Ascending aorta (tissue), 2 donors: ENCODE measurements around the gene URI1. TPM values are rescaled to one million over a fixed set of nuclear protein-coding genes. Genes with fewer than 3 reads are reported as not detected.

ENCODE experiments used
- DNase-seq, 2 donors: peaks; one replicate each; pipeline ENCODE4 v3.0.0-alpha.2; 2019; ENCODE audit warnings: low spot score in 2 of 2
- H3K27ac ChIP-seq, 2 donors: fragments of 200-600 bp; sonication (generic); one replicate each; pipeline ENCODE4 v1.5.1; 2016 to 2017; ENCODE audit warnings: mild to moderate bottlenecking in 1 of 2
- H3K27me3 ChIP-seq: fragments of 200-600 bp; sonication (generic); one replicate; pipeline ENCODE4 v1.5.1; 2017
- H3K36me3 ChIP-seq, 2 donors: fragments of 200-600 bp; sonication (generic); one replicate each; pipeline ENCODE4 v1.5.1; 2016
- H3K4me1 ChIP-seq, 2 donors: fragments of 200-600 bp; sonication (generic); one replicate each; pipeline ENCODE4 v1.5.1; 2016 to 2017; ENCODE audit warnings: mild to moderate bottlenecking in 1 of 2
- H3K4me3 ChIP-seq, 2 donors: fragments of 200-600 bp; sonication (generic); one replicate each; pipeline ENCODE4 v1.5.1; 2016 to 2017; ENCODE audit warnings: mild to moderate bottlenecking in 1 of 2
- H3K9me3 ChIP-seq, 2 donors: fragments of 200-600 bp; sonication (generic); one replicate each; pipeline ENCODE4 v1.5.1; 2016
- CTCF ChIP-seq, 3 experiments: fragments of 200-600 bp in 2 of 3; fragments of 450-650 bp in 1 of 3; sonication (generic) in 2 of 3; IDR thresholded peaks; one replicate each; pipeline ENCODE4 v1.5.1; 2016 to 2019; ENCODE audit warnings: antibody characterized with exemption in 3 of 3, mild to moderate bottlenecking in 1 of 3, moderate library complexity in 1 of 3
- intact Hi-C: fragments of 100-400 bp; cut with DNase I; formaldehyde crosslinking; loops from one replicate; pipeline ENCODE4 v1.15.1; 2023
- total RNA-seq: library from RNA; depleted of rRNA; stranded (reverse); fragments of >200 nt; gene quantifications from one replicate; pipeline ENCODE4 v1.1.0, GENCODE V29; 2016

Gene URI1, protein sequence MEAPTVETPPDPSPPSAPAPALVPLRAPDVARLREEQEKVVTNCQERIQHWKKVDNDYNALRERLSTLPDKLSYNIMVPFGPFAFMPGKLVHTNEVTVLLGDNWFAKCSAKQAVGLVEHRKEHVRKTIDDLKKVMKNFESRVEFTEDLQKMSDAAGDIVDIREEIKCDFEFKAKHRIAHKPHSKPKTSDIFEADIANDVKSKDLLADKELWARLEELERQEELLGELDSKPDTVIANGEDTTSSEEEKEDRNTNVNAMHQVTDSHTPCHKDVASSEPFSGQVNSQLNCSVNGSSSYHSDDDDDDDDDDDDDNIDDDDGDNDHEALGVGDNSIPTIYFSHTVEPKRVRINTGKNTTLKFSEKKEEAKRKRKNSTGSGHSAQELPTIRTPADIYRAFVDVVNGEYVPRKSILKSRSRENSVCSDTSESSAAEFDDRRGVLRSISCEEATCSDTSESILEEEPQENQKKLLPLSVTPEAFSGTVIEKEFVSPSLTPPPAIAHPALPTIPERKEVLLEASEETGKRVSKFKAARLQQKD
- total RNA-seq = 23.8 TPM

DNA sequence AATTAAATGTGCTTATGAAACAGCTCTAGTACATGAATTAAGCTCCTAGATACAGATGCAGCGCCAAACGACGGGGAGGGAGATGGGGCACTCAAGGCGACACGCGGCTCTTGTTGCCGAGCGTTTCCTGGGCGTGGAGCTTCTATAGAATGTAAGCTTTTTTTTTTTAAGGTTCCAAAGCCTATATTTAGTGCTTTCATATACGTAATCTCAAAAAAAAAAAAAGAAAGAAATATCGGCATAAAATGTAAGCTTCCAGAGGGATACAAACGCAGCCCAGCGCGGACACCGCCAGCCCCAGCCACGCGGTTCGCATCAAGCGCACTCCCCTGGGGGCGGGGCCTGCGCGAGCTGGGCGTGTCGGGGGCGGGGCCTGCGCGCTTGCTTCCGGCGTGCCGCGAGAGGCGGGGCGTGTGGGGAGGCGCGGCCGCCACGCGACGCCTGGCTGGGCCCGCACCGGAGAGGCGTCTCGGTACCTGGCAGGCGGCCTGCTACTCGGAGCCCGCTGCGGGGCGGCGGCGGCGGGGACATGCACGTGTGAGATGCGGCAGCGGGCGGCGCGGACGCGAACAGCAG, at the start of gene URI1:
URI1 (plus strand) TSS at position 412 of the 576 bp plus-strand sequence. CDS start 309 bp downstream, outside the sequence.
- Histone ChIP-seq H3K4me3 (peak within 1 kb of the TSS; percentile 98 to 99), H3K4me1 (peaks cover 0 to 18% of the 10 kb centered on the region in 2 donors), H3K27ac (peak within 1 kb of the TSS; percentile 77 to 78), H3K9me3 (no peaks in the 10 kb centered on the region), H3K36me3 (no peaks in the 10 kb centered on the region), H3K27me3 (no peaks in the 10 kb centered on the region)
- intact Hi-C loops = loop anchor here (1.0 to 10.0 kb wide), 6 partner anchors 97 to 1413 kb away; partner anchors contain the start of genes C19orf12, CCNE1, PLEKHF1 and POP4
- no peak for TF ChIP-seq CTCF (IDR thresholded peaks at IDR 0.05)
- peak; percentile 28 to 93 for DNase-seq

DNA sequence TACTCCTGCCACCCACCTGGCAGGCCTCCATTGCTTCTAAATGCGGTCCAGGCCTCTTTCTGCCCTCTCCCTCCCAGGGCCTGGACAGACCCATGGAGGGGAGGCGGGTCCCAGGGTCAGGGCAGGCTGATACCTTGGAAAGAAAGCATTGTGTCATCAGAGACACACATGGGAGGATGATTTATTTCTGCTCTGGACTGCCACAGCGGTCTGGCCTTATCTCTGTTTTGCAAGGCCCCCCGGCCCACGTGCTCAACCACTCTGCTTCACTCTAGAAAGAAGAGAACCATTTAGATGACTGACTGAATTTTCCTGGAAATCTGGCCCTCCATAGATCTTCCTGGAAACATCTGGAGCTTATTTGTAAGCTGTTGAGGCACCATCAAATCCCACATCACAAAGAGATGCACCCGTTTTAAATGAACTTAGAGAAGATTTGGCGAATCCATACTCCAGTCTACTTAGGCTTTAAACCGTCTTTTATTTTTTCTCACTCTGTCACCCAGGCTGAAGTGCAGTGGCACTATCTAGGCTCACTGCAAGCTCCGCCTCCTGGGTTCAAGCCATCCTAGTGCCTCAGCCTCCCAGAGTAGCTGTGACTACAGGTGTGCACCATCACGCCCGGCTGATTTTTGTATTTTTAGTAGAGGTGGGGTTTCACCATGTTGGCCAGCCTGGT, 48.3 kb upstream of the URI1 start:
- no peaks in the 10 kb centered on the region for H3K27me3 ChIP-seq
- no peak overlapping the region for H3K4me3 ChIP-seq
- no peaks in the 10 kb centered on the region for H3K9me3 ChIP-seq
- peak in 1 of 2 donors; percentile 2 for DNase-seq
- no peaks in the 10 kb centered on the region for H3K36me3 ChIP-seq
- TF ChIP-seq CTCF (IDR thresholded peaks at IDR 0.05) = no peak
- H3K27ac ChIP-seq = no peak overlapping the region
- intact Hi-C loops = no loop called here
- no peaks in the 10 kb centered on the region for H3K4me1 ChIP-seq

DNA sequence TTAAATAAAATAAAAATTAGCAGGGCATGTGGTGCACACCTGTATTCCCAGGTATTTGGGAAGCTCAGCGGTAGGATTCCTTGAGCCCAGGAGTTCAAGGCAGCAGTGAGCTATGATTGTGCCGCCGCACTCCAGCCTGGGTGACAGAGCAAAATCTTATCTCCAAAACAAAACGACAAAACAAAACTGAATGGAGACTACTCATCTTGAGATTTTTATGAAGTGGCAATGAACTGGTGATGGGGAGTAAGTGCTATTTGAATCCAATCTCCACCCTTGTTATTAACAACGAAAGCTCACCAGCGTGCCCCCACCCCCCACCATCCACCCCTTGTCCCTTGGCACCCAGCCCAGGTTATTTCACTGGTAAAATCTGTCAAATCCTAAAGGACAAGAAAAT, 45.2 kb upstream of the URI1 start:
- no peaks in the 10 kb centered on the region for H3K4me1 ChIP-seq
- H3K9me3 ChIP-seq = no peaks in the 10 kb centered on the region
- peak in 1 of 2 donors; percentile 33 for DNase-seq
- no peaks in the 10 kb centered on the region for H3K36me3 ChIP-seq
- intact Hi-C loops = no loop called here
- no peaks in the 10 kb centered on the region for H3K27me3 ChIP-seq
- no peak overlapping the region for H3K27ac ChIP-seq
- TF ChIP-seq CTCF (IDR thresholded peaks at IDR 0.05) = no peak
- H3K4me3 ChIP-seq = no peak overlapping the region

GRCh38 chr19:29897466-29897865, 44.6 kb upstream of the URI1 start:
- Histone ChIP-seq H3K4me3 (no peak overlapping the region), H3K36me3 (no peaks in the 10 kb centered on the region), H3K27me3 (no peaks in the 10 kb centered on the region), H3K27ac (no peak overlapping the region), H3K9me3 (no peaks in the 10 kb centered on the region), H3K4me1 (no peaks in the 10 kb centered on the region)
- intact Hi-C loops = no loop called here
- TF ChIP-seq CTCF (IDR thresholded peaks at IDR 0.05) = no peak
- peak in 1 of 2 donors; percentile 8 for DNase-seq

DNA sequence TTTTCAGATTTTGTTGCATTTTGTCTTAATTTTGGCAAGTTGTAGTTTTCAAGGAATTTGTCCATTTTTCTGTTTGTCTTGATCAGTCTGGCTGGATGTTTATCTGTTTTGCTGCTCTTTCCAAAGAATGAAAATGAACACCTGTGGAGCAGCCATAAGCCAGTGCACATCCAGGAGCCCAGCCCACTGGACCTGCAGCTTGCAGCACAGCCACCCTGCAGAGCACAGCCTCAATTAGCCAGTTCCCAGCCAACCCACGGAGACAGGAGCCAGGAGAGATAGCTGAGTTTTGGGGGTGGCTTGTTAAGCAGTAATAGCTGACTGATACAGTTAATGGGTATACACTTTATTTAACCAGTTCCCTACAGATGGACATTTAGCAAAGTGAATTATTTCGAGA, 38.0 kb upstream of the URI1 start:
- Histone ChIP-seq H3K4me1 (no peaks in the 10 kb centered on the region), H3K36me3 (no peaks in the 10 kb centered on the region), H3K27ac (no peak overlapping the region), H3K9me3 (no peaks in the 10 kb centered on the region), H3K4me3 (no peak overlapping the region), H3K27me3 (no peaks in the 10 kb centered on the region)
- peak in 1 of 2 donors; percentile 25 for DNase-seq
- TF ChIP-seq CTCF (IDR thresholded peaks at IDR 0.05) = no peak
- intact Hi-C loops = no loop called here
